Stomach smooth muscle (tissue), 2 donors: Measurements from ENCODE around the gene FGD5.

Experiments
- H3K27ac ChIP-seq: one replicate; pipeline ENCODE4 v1.7.0; 2013; ENCODE audit warnings: mild to moderate bottlenecking, low read length, inconsistent platforms
- H3K27me3 ChIP-seq, 2 donors: one replicate each; pipeline ENCODE4 v1.7.0; 2013; ENCODE audit warnings: low read length in 2 of 2; ENCODE audit not compliant: insufficient read depth in 2 of 2, control insufficient read depth in 1 of 2
- H3K36me3 ChIP-seq, 2 donors: one replicate each; pipeline ENCODE4 v1.7.0; 2013; ENCODE audit warnings: low read length in 2 of 2; ENCODE audit not compliant: control insufficient read depth in 2 of 2, insufficient read depth in 2 of 2
- H3K4me1 ChIP-seq: one replicate; pipeline ENCODE4 v1.7.0; 2013; ENCODE audit warnings: low read length; ENCODE audit not compliant: control insufficient read depth, insufficient read depth
- H3K4me3 ChIP-seq, 2 donors: one replicate each; pipeline ENCODE4 v1.7.0; 2013; ENCODE audit warnings: low read length in 2 of 2
- H3K9ac ChIP-seq, 2 donors: one replicate each; pipeline ENCODE4 v1.7.0; 2013; ENCODE audit warnings: low read length in 2 of 2, mild to moderate bottlenecking in 1 of 2
- H3K9me3 ChIP-seq, 2 donors: one replicate each; pipeline ENCODE4 v1.7.0; 2013; ENCODE audit warnings: low read length in 2 of 2; ENCODE audit not compliant: control insufficient read depth in 2 of 2
- donor health status: healthy.
- donor health status: Pancreatic carcinoma.

The FGD5 gene

DNA sequence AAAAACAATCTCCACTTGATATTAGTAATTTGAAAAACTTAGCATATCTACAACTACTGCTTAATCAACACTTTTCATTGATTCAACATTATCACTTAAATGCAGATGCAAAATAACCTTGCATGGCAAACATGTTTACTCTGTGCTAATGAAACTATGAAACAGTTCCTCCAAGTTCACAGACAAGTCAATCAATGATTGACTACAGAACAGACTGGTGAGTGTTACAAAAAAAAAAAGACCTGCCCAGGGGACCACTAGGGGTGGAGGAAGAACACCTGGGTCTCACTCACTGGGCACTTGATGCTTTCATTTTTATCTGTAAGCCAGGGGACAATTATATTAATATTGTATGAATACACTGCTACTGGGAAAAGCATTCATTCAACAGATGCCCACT, 124.3 kb downstream of the FGD5 start:
- no peak overlapping the region for H3K4me3 ChIP-seq
- H3K4me1 ChIP-seq, result peaks cover 6% of the 10 kb centered on the region
- H3K9me3 ChIP-seq, result no peaks in the 10 kb centered on the region
- no peak overlapping the region for H3K27ac ChIP-seq
- H3K36me3 ChIP-seq, result peaks cover 9 to 11% of the 10 kb centered on the region in 2 donors
- H3K9ac ChIP-seq, result no peak overlapping the region
- no peaks in the 10 kb centered on the region for H3K27me3 ChIP-seq

DNA sequence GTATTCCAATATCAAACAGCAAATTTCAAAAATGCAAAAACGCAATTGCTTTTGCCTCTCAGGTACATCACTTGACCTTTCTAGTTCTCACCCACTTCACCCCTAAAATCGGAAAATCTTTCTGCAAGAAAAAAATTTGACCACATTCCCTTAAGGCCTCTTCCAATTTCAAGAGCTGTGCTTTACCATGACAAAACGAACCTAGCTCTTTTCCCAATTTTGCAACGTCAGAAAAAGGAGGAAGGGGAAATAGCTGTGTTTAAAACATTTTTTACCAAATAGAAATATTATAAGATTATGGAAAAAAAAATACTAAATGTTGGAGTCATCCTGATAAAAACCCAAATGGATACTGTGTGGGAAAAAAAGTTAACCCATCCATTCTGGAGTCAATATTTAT, 127.5 kb downstream of the FGD5 start:
- H3K9me3 ChIP-seq, result no peaks in the 10 kb centered on the region
- peak overlapping the region in 1 of 2 donors; percentile 83 for H3K9ac ChIP-seq
- H3K36me3 ChIP-seq, result peaks cover 9 to 11% of the 10 kb centered on the region in 2 donors
- peaks cover 14% of the 10 kb centered on the region for H3K4me1 ChIP-seq
- H3K4me3 ChIP-seq, result peak overlapping the region; percentile 81 to 88
- no peaks in the 10 kb centered on the region for H3K27me3 ChIP-seq
- peak overlapping the region; percentile 96 for H3K27ac ChIP-seq

- peaks cover 9 to 11% of the 10 kb centered on the region in 2 donors for H3K36me3 ChIP-seq
- peaks cover 14% of the 10 kb centered on the region for H3K4me1 ChIP-seq
- H3K9me3 ChIP-seq, result no peaks in the 10 kb centered on the region
- peak overlapping the region; percentile 83 to 93 for H3K9ac ChIP-seq
- no peaks in the 10 kb centered on the region for H3K27me3 ChIP-seq
- peak overlapping the region; percentile 96 for H3K27ac ChIP-seq
- H3K4me3 ChIP-seq, result peak overlapping the region; percentile 81 to 88
These were observed 128.0 kb downstream of the FGD5 start for GRCh38 chr3:14946739-14947099.

DNA sequence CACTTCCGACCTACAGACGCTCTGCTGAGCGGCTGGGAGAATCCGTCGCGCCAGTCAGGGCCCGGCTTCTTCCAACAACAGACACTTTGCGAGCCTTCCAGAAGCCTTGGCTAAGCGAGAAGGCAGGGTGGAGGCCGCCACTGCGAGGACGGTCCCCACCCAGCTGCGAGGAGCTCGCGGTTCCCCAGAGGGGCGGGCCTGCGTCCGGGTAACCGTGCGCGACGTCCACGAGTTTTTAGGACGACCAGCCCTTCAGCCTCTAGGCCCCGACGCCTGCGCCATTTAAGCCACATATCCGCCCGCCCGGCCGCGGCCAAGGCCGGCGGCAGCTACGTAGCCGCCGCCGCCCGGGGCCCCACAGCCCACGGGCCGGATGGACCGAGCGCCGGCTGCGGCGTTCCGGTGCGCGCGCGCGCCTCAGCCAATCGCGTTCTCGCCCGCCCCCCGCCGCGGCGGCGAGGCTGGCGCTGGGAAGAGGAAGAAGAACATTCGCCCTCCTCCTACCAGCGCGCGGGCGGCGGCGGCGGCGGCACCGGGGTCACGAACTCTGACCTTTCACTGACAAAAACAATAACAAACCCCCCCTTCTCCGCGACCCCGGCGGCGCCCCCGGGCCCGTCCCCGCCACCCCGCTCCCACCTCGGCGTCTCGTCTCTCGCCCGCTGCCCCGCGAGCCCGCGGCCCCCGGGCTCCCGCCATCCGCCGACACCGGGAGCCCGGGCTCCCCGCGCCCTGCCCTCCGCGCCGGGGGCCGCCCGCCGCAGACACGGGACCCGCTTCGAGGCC, 128.5 kb downstream of the FGD5 start, which contains the start of gene NR2C2:
Gene NR2C2, plus strand, starts transcription at position 484 of the 786 bp plus-strand sequence. CDS start 56,332 bp downstream, outside the sequence.
- peaks cover 14% of the 10 kb centered on the region for H3K4me1 ChIP-seq
- H3K27me3 ChIP-seq, result no peaks in the 10 kb centered on the region
- H3K27ac ChIP-seq, result peak within 1 kb of the TSS; percentile 96
- no peaks in the 10 kb centered on the region for H3K9me3 ChIP-seq
- H3K36me3 ChIP-seq, result peaks cover 9 to 11% of the 10 kb centered on the region in 2 donors
- peak within 1 kb of the TSS; percentile 81 to 88 for H3K4me3 ChIP-seq
- H3K9ac ChIP-seq, result peak within 1 kb of the TSS; percentile 83 to 95

DNA sequence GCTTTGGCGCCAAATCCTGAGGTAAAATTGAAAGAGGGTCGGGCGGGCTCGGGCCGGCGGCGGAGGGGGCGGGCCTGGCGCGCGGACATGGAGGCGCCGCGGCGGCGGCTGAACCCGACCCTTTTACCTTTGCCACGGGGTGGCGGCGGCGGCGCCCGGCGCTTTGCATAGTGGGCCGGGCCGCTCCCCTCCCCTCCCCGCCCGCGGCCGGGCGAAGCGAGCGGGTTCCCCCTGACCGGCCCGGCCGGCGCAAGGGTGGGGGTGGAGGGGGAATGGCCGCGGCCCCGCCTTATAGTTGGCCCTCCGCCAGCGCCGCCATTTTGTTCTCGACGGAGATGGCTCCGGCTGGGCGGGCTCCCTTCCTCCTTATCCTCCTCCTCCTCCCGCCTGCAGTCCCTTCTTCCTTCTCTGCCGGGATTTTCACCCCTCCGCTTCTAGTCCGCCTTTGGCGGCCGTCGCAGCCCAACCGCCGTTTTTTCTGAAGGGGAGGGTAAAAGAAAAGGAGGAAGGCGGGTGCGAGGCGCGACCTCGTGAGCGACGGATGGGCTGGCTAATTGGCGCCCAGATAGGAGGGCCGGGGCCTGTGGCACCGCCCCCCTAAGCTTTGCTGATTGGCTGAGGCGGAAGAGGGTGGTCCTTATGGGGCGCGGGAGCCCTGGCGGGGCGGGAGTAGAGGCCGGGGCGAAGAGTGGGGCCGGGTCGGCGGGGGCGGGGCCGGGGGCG, 129.3 kb downstream of the FGD5 start:
- Histone ChIP-seq H3K4me1 (peaks cover 14% of the 10 kb centered on the region), H3K36me3 (peaks cover 9 to 11% of the 10 kb centered on the region in 2 donors)

DNA sequence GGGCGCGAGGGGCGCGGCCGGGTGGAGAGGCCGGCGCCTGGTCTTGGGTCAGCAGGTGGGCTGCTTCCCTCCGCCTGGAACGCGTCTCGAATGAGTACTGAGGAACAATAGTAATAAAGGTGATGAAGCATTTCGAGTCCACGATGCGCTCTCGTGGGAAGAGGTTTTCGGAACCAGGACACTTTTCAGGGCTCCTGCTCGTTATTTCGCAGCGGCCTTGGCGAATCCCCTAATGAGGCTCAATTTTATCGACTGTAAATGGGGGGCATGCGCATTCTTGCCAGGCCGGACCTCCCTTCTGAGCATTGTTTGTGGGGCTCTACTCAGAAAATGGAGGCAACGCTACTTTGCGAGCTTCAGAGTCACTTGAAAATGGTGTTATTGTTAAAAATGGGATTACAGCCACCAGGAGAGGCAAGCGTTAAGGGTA, 129.9 kb downstream of the FGD5 start:
- Histone ChIP-seq H3K27ac (peak overlapping the region; percentile 82), H3K4me3 (peak overlapping the region; percentile 86 to 91), H3K36me3 (peaks cover 8 to 9% of the 10 kb centered on the region in 2 donors), H3K9ac (peak overlapping the region; percentile 75 to 84), H3K27me3 (no peaks in the 10 kb centered on the region), H3K4me1 (peaks cover 14% of the 10 kb centered on the region), H3K9me3 (no peaks in the 10 kb centered on the region)

More for the DNA sequence above, 129.3 kb downstream of the FGD5 start:
- H3K9me3 ChIP-seq, result no peaks in the 10 kb centered on the region
- no peaks in the 10 kb centered on the region for H3K27me3 ChIP-seq
- H3K9ac ChIP-seq, result peak overlapping the region; percentile 83 to 95
- peak overlapping the region; percentile 88 to 91 for H3K4me3 ChIP-seq
- H3K27ac ChIP-seq, result peak overlapping the region; percentile 96

GRCh38 chr3:14949126-14949525, 130.4 kb downstream of the FGD5 start:
- Histone ChIP-seq H3K4me3 (peak overlapping the region; percentile 86 to 91), H3K27me3 (no peaks in the 10 kb centered on the region), H3K27ac (peak overlapping the region; percentile 82), H3K9me3 (no peaks in the 10 kb centered on the region), H3K9ac (peak overlapping the region; percentile 75 to 84), H3K4me1 (peaks cover 14% of the 10 kb centered on the region), H3K36me3 (peaks cover 5 to 7% of the 10 kb centered on the region in 2 donors)

DNA sequence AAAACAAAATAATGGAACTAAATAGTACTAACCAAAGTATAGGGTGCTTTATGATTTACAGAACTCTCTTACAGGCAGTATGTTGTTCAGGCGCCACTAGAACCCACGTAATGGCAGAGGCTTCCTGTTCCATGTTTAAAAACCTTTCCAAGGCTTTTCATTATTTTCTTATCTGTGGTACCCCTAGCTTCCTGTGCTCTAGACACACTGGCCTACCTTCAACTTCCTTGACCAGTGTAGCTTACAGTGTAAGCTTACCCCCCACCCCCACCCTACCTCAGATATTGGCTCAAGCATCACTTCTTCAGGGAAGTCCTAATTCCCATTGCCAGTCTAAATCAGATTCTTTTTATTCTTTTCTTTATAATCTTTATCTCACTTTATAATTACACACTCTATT, 131.5 kb downstream of the FGD5 start:
- H3K27ac ChIP-seq, result no peak overlapping the region

DNA sequence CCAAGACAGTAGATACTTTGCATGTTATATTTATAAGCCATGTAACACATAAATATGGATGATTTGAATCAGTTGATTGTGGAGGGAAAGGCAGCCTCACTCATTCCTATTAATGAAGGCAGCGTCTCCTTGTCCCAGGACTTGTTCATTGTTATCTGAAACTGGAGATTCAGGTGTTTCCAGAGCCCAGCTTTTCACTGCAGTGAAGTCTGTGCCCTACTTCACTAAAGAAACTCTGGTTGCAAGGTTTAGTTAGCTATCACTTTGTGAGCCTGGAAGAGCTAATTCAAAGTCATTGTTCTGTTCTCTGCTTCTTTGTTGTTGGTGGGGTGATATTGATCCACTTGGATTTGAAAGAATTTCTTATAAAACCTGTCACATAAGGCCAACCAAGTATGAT, 138.4 kb downstream of the FGD5 start:
- Histone ChIP-seq H3K9me3 (no peaks in the 10 kb centered on the region), H3K4me1 (peaks cover 3% of the 10 kb centered on the region), H3K36me3 (peaks cover 0 to 3% of the 10 kb centered on the region in 2 donors), H3K27ac (no peak overlapping the region), H3K4me3 (no peak overlapping the region), H3K27me3 (no peaks in the 10 kb centered on the region), H3K9ac (no peak overlapping the region)

More for the DNA sequence above, 131.5 kb downstream of the FGD5 start:
- no peak overlapping the region for H3K9ac ChIP-seq
- peaks cover 1 to 2% of the 10 kb centered on the region in 2 donors for H3K36me3 ChIP-seq
- H3K9me3 ChIP-seq, result no peaks in the 10 kb centered on the region
- H3K27me3 ChIP-seq, result no peaks in the 10 kb centered on the region
- H3K4me1 ChIP-seq, result peaks cover 14% of the 10 kb centered on the region
- no peak overlapping the region for H3K4me3 ChIP-seq

DNA sequence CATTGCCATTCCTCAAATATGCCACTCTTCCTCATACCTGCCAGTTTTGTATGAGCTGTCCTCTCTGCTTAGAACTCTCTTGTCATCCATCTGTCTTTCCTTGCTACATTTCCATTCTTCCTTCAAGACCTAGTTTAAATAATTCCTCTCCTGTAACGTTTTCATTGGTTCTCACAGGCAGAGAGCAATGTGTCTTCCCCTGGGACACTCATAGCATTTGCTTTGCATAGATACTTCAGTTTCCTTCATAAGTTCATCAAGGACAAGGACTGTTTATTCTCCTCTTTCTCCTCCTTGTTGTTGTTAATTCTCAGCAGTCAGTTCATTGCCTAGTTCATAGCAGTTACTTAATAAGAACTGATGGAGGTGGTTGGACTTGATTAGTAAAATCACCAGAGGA, 139.2 kb downstream of the FGD5 start:
- Histone ChIP-seq H3K9ac (no peak overlapping the region), H3K27me3 (no peaks in the 10 kb centered on the region), H3K9me3 (no peaks in the 10 kb centered on the region), H3K36me3 (peaks cover 0 to 6% of the 10 kb centered on the region in 2 donors), H3K4me1 (peaks cover 3% of the 10 kb centered on the region), H3K4me3 (no peak overlapping the region), H3K27ac (no peak overlapping the region)
